SK-N-SH treated with all-trans-retinoic acid at 6 μM for 48 hours (cell line): ENCODE results near the gene ALPP.

Experiments used
- ATAC-seq: fragments of 200-7000 bp; cut with Tn5 transposase; 3 replicates; pipeline ENCODE4 v1.9.1; 2020; ENCODE audit warnings: mild to moderate bottlenecking, moderate library complexity
- ARNTL ChIP-seq: fragments of 450-650 bp; formaldehyde crosslinking; IDR thresholded peaks from 2 replicates; pipeline ENCODE4 v1.5.0; 2020; ENCODE audit warnings: low read depth, mild to moderate bottlenecking, moderate library complexity, borderline replicate concordance
- BACH2 ChIP-seq: fragments of 250-450 bp; sonication (Bioruptor Pico); IDR thresholded peaks from 2 replicates; pipeline ENCODE4 v1.9.0; 2021; ENCODE audit warnings: mild to moderate bottlenecking, borderline replicate concordance
- CREB5 ChIP-seq: fragments of 250-450 bp; sonication (Bioruptor Pico); IDR thresholded peaks from 2 replicates; pipeline ENCODE4 v1.5.1; 2020; ENCODE audit warnings: low read depth, mild to moderate bottlenecking, moderate library complexity
- CSDC2 ChIP-seq: fragments of 250-450 bp; sonication (Bioruptor Pico); IDR thresholded peaks from 2 replicates; pipeline ENCODE4 v1.5.0; 2020; ENCODE audit warnings: mild to moderate bottlenecking, moderate library complexity
- ESRRG ChIP-seq: fragments of 250-450 bp; sonication (Bioruptor Pico); IDR thresholded peaks from 2 replicates; pipeline ENCODE4 v1.6.1; 2021; ENCODE audit warnings: mild to moderate bottlenecking
- GLIS3 ChIP-seq: fragments of 250-450 bp; sonication (Bioruptor Pico); IDR thresholded peaks from 2 replicates; pipeline ENCODE4 v1.5.0; 2020; ENCODE audit warnings: mild to moderate bottlenecking, moderate library complexity
- ISL1 ChIP-seq: fragments of 250-450 bp; sonication (Bioruptor Pico); IDR thresholded peaks from 2 replicates; pipeline ENCODE4 v2.1.2; 2022; ENCODE audit warnings: mild to moderate bottlenecking, moderate library complexity
- OSR1 ChIP-seq: fragments of 250-450 bp; sonication (Bioruptor Pico); IDR thresholded peaks from 2 replicates; pipeline ENCODE4 v1.8.0; 2022; ENCODE audit warnings: moderate library complexity, mild to moderate bottlenecking, inconsistent platforms
- PATZ1 ChIP-seq: fragments of 250-450 bp; sonication (Bioruptor Pico); IDR thresholded peaks from 2 replicates; pipeline ENCODE4 v1.8.0; 2020; ENCODE audit warnings: mild to moderate bottlenecking, moderate library complexity, borderline replicate concordance
- POU6F1 ChIP-seq: fragments of 250-450 bp; sonication (Bioruptor Pico); IDR thresholded peaks from 2 replicates; pipeline ENCODE4 v1.8.0; 2021; ENCODE audit warnings: low read depth, mild to moderate bottlenecking, moderate library complexity, borderline replicate concordance
- PPARA ChIP-seq: fragments of 250-450 bp; sonication (Bioruptor Pico); IDR thresholded peaks from 2 replicates; pipeline ENCODE4 v1.5.0; 2020; ENCODE audit warnings: mild to moderate bottlenecking, borderline replicate concordance
- RARB ChIP-seq: fragments of 250-450 bp; sonication (Bioruptor Pico); IDR thresholded peaks from 2 replicates; pipeline ENCODE4 v1.8.0; 2021; ENCODE audit warnings: mild to moderate bottlenecking, moderate library complexity
- SNAI2 ChIP-seq: fragments of 250-450 bp; sonication (Bioruptor Pico); IDR thresholded peaks from 2 replicates; pipeline ENCODE4 v1.5.0; 2020; ENCODE audit warnings: mild to moderate bottlenecking, moderate library complexity
- TCF4 ChIP-seq: fragments of 250-450 bp; sonication (Bioruptor Pico); IDR thresholded peaks from 2 replicates; pipeline ENCODE4 v1.8.0; 2021; ENCODE audit warnings: mild to moderate bottlenecking, moderate library complexity, borderline replicate concordance
- TOX ChIP-seq: fragments of 250-450 bp; sonication (Bioruptor Pico); IDR thresholded peaks from 2 replicates; pipeline ENCODE4 v1.8.0; 2021; ENCODE audit warnings: mild to moderate bottlenecking, moderate library complexity, borderline replicate concordance
- TSHZ2 ChIP-seq: fragments of 250-450 bp; sonication (Bioruptor Pico); IDR thresholded peaks from 2 replicates; pipeline ENCODE4 v1.5.0; 2020; ENCODE audit warnings: mild to moderate bottlenecking, moderate library complexity
- ZC3H10 ChIP-seq: fragments of 250-450 bp; sonication (Bioruptor Pico); IDR thresholded peaks from 2 replicates; pipeline ENCODE4 v1.5.1; 2021; ENCODE audit warnings: mild to moderate bottlenecking, moderate library complexity
- ZFP3 ChIP-seq: fragments of 250-450 bp; sonication (Bioruptor Pico); IDR thresholded peaks from 2 replicates; pipeline ENCODE4 v1.5.0; 2020; ENCODE audit warnings: mild to moderate bottlenecking, moderate library complexity
- ZFP30 ChIP-seq: fragments of 450-650 bp; formaldehyde crosslinking; IDR thresholded peaks from 2 replicates; pipeline ENCODE4 v1.5.0; 2022; ENCODE audit warnings: mild to moderate bottlenecking, moderate library complexity
- ZNF565 ChIP-seq: fragments of 450-650 bp; formaldehyde crosslinking; conservative IDR thresholded peaks from 2 replicates; pipeline ENCODE4 v1.5.0; 2020; ENCODE audit warnings: low read depth, mild to moderate bottlenecking, moderate library complexity
- ZNF70 ChIP-seq: fragments of 450-650 bp; formaldehyde crosslinking; IDR thresholded peaks from 2 replicates; pipeline ENCODE4 v1.5.0; 2020; ENCODE audit warnings: mild to moderate bottlenecking, moderate library complexity
- ZNF8 ChIP-seq: fragments of 450-650 bp; formaldehyde crosslinking; IDR thresholded peaks from 2 replicates; pipeline ENCODE4 v1.5.0; 2020; ENCODE audit warnings: mild to moderate bottlenecking, moderate library complexity

Gene ALPP

GRCh38 chr2:232354069-232354468 lies 24.5 kb upstream of the ALPP start:
- no peak for ATAC-seq
- TF ChIP-seq POU6F1 (CRISPR knock-in tag): no peak
- no peak for TF ChIP-seq ZNF8 (CRISPR knock-in tag)
- no peak for TF ChIP-seq TCF4 (CRISPR knock-in tag)
- no peak for TF ChIP-seq SNAI2

- TF ChIP-seq ZFP30 (CRISPR knock-in tag) (no peak), GLIS3 (no peak), CSDC2 (CRISPR knock-in tag) (no peak), ARNTL (CRISPR knock-in tag) (no peak), SNAI2 (no peak), ZC3H10 (CRISPR knock-in tag) (no peak), PPARA (no peak), ISL1 (CRISPR knock-in tag) (no peak), ESRRG (no peak), CREB5 (no peak), TSHZ2 (CRISPR knock-in tag) (no peak), ZNF565 (CRISPR knock-in tag) (no peak), POU6F1 (CRISPR knock-in tag) (no peak), ZFP3 (no peak), BACH2 (CRISPR knock-in tag) (no peak), PATZ1 (no peak), OSR1 (CRISPR knock-in tag) (no peak), ZNF70 (CRISPR knock-in tag) (no peak), ZNF8 (CRISPR knock-in tag) (no peak), RARB (CRISPR knock-in tag) (no peak)
- no peak for ATAC-seq
These were observed 16.9 kb upstream of the ALPP start for GRCh38 chr2:232361646-232362045.

GRCh38 chr2:232362174-232362900 lies 16.2 kb upstream of the ALPP start:
- no peak for ATAC-seq
- TF ChIP-seq ARNTL (CRISPR knock-in tag) (no peak), ZNF565 (CRISPR knock-in tag) (no peak), SNAI2 (no peak), TSHZ2 (CRISPR knock-in tag) (no peak), CREB5 (no peak), PPARA (no peak), ZNF8 (CRISPR knock-in tag) (no peak), OSR1 (CRISPR knock-in tag) (no peak), ZC3H10 (CRISPR knock-in tag) (no peak), ZNF70 (CRISPR knock-in tag) (no peak), ZFP3 (no peak), TOX (CRISPR knock-in tag) (no peak), GLIS3 (no peak)
